Panc1 (cell line): Measurements from ENCODE around the gene CFAP58. TPM values are rescaled to one million over a fixed set of nuclear protein-coding genes. Genes with fewer than 3 reads are reported as not detected.

Source experiments
- ATAC-seq: fragments of 200-7000 bp; cut with Tn5 transposase; 2 replicates; pipeline ENCODE4 v1.9.1; 2020; ENCODE audit warnings: mild to moderate bottlenecking, moderate library complexity
- BruUV-seq: library from RNA; stranded (reverse); fragments of 400-500 nt; replicated peaks from 2 replicates; lab custom pipeline; 2021; lab: Mats Ljungman, UMichigan
- CTCF ChIA-PET: fragments of 300-600 bp; sonication (Branson Sonifier 250); formaldehyde crosslinking; loops from one replicate; lab custom pipeline; 2022; ENCODE audit warnings: antibody characterized with exemption; lab: Charles Lee
- POLR2A ChIA-PET: fragments of 300-600 bp; sonication (Branson Sonifier 250); formaldehyde crosslinking; loops from one replicate; lab custom pipeline; 2022; ENCODE audit warnings: antibody characterized with exemption; lab: Charles Lee
- DNase-seq: peaks from one replicate; pipeline ENCODE4 v3.0.0-alpha.2; 2010; ENCODE audit warnings: low read depth, low spot score
- H3K27ac ChIP-seq: 2 replicates; pipeline ENCODE4 v1.5.1; 2011; ENCODE audit warnings: mild to moderate bottlenecking, low read length, inconsistent platforms
- H3K27me3 ChIP-seq: fragments of 200-500 bp; sonication (Bioruptor generic); 2 replicates; pipeline ENCODE4 v1.6.0; 2014; ENCODE audit warnings: low read length, inconsistent platforms; ENCODE audit not compliant: control insufficient read depth, insufficient read depth
- H3K36me3 ChIP-seq: fragments of 200-500 bp; sonication (Bioruptor generic); 2 replicates; pipeline ENCODE4 v1.5.1; 2014; ENCODE audit warnings: inconsistent platforms, mild to moderate bottlenecking, low read length, moderate library complexity; ENCODE audit not compliant: control insufficient read depth, insufficient read depth
- H3K4me1 ChIP-seq: 2 replicates; pipeline ENCODE4 v1.5.1; 2011; ENCODE audit warnings: inconsistent platforms, mild to moderate bottlenecking, low read length, moderate library complexity; ENCODE audit not compliant: control insufficient read depth, insufficient read depth
- H3K4me3 ChIP-seq, 2 experiments: 2 replicates each; pipeline ENCODE4 v1.5.1; 2011 to 2012; ENCODE audit warnings: low read depth in 2 of 2, low read length in 2 of 2, mild to moderate bottlenecking in 2 of 2, inconsistent platforms in 1 of 2, moderate library complexity in 1 of 2
- H3K9me3 ChIP-seq: fragments of 200-500 bp; sonication (Bioruptor generic); 2 replicates; pipeline ENCODE4 v1.5.1; 2014; ENCODE audit warnings: low read depth, mild to moderate bottlenecking, inconsistent platforms, low read length, moderate library complexity; ENCODE audit not compliant: control insufficient read depth, insufficient read depth
- CTCF ChIP-seq: fragments of 450-650 bp; IDR thresholded peaks from 2 replicates; pipeline ENCODE4 v1.5.1; 2017; ENCODE audit warnings: mild to moderate bottlenecking
- POLR2AphosphoS5 ChIP-seq: IDR thresholded peaks from 2 replicates; pipeline ENCODE4 v1.6.1; 2012; ENCODE audit warnings: mild to moderate bottlenecking, low read depth, low read length, moderate library complexity
- REST ChIP-seq, 2 experiments: IDR thresholded peaks; 2 replicates each; pipeline ENCODE4 v1.6.1; 2011 to 2012; ENCODE audit warnings: low read depth in 2 of 2, control low read depth in 1 of 2, low read length in 1 of 2, mild to moderate bottlenecking in 1 of 2, moderate library complexity in 1 of 2; ENCODE audit not compliant: insufficient read depth in 1 of 2
- SIN3A ChIP-seq: IDR thresholded peaks from 2 replicates; pipeline ENCODE4 v1.6.1; 2012; ENCODE audit warnings: low read depth, mild to moderate bottlenecking, low read length, moderate library complexity, borderline replicate concordance; ENCODE audit not compliant: insufficient read depth
- TCF7L2 ChIP-seq: IDR thresholded peaks from 2 replicates; pipeline ENCODE4 v1.6.1; 2011; ENCODE audit warnings: mild to moderate bottlenecking, low read depth, low read length, inconsistent platforms
- in situ Hi-C: cut with HindIII; loops from 2 replicates; pipeline ENCODE4 v1.10.0; 2016; ENCODE audit warnings: low sequenced_read_pairs, low pct_unique_long_range_greater_than_20kb
- intact Hi-C: fragments of 100-400 bp; cut with micrococcal nuclease; formaldehyde crosslinking; loops from one replicate; pipeline ENCODE4 v1.10.0; 2022; ENCODE audit not compliant: unreplicated experiment
- total RNA-seq: library from RNA; stranded (reverse); gene quantifications from one replicate; pipeline ENCODE4 v1.2.1, GENCODE V29; 2021; ENCODE audit not compliant: unreplicated experiment

CFAP58 gene
- total RNA-seq, 1 experiment from 2014 or later: 2.0 TPM

GRCh38 chr10:104429846-104430245 lies 76.2 kb downstream of the CFAP58 start:
- BruUV-seq: no TSS peak
- Histone ChIP-seq H3K27me3 (peaks cover 3% of the 10 kb centered on the region; the same call in 1 of the 2 replicates), H3K36me3 (no peaks in the 10 kb centered on the region), H3K4me3 (no peak overlapping the region), H3K27ac (no peak overlapping the region), H3K9me3 (no peaks in the 10 kb centered on the region), H3K4me1 (no peaks in the 10 kb centered on the region)
- TF ChIP-seq TCF7L2 (no peak), CTCF (no peak), REST (IDR thresholded peaks at IDR 0.05; ENCODE audit: insufficient read depth in 1 of 2, low read depth in 2 of 2, low read length in 1 of 2) (no peak)
- no peak for ATAC-seq
- intact Hi-C loops (no loop called here), in situ Hi-C loops (no loop called here)
- ChIA-PET POLR2A (interaction anchor here (0.6 kb wide), 1 partner anchor 1243 kb away, joined by 6 read pairs; no protein-coding TSS in a partner anchor), CTCF (interaction anchor here (0.5 kb wide), 1 partner anchor 92 kb away, joined by 4 read pairs; the partner anchor contains the start of gene ITPRIP)
- DNase-seq: no peak

GRCh38 chr10:104430360-104430759 lies 76.7 kb downstream of the CFAP58 start:
- Histone ChIP-seq H3K4me3 (no peak overlapping the region), H3K27ac (no peak overlapping the region), H3K9me3 (no peaks in the 10 kb centered on the region), H3K36me3 (no peaks in the 10 kb centered on the region), H3K4me1 (no peaks in the 10 kb centered on the region), H3K27me3 (peaks cover 3% of the 10 kb centered on the region; the same call in 1 of the 2 replicates)
- BruUV-seq: no TSS peak
- ATAC-seq (no peak), DNase-seq (no peak)
- ChIA-PET POLR2A (no interaction called here), CTCF (interaction anchor here (0.5 kb wide), 1 partner anchor 92 kb away, joined by 4 read pairs; the partner anchor contains the start of gene ITPRIP)
- intact Hi-C loops (no loop called here), in situ Hi-C loops (no loop called here)
- no peak for TF ChIP-seq REST (IDR thresholded peaks at IDR 0.05; ENCODE audit: insufficient read depth in 1 of 2, low read depth in 2 of 2, low read length in 1 of 2)
- no peak for TF ChIP-seq TCF7L2
- TF ChIP-seq POLR2AphosphoS5: no peak
- no peak for TF ChIP-seq CTCF
- no peak for TF ChIP-seq SIN3A
